Ovary (tissue), 3 donors: ENCODE measurements around the gene PHPT1.
"Not testable (repeated sequence)": the region's sequence is repeated elsewhere in the genome, so short reads cannot be mapped to it uniquely, and the experiment has no call there.

ENCODE experiments used
- EP300 ChIP-seq: sonication (generic); formaldehyde crosslinking; IDR thresholded peaks from one replicate; pipeline ENCODE4 v1.6.1; 2017; ENCODE audit warnings: antibody characterized with exemption
- TF ChIP-seq, protein P1 (sequence below), 3 donors: fragments of 450-650 bp in 2 of 3; fragments of 200-600 bp in 1 of 3; IDR thresholded peaks; one replicate each; pipeline versions ENCODE4 v1.5.1 to v1.8.0; 2016 to 2022; ENCODE audit warnings: antibody characterized with exemption in 3 of 3, mild to moderate bottlenecking in 1 of 3
- donor health status: DM: no; HTN: no; CAD: no.

DNA sequence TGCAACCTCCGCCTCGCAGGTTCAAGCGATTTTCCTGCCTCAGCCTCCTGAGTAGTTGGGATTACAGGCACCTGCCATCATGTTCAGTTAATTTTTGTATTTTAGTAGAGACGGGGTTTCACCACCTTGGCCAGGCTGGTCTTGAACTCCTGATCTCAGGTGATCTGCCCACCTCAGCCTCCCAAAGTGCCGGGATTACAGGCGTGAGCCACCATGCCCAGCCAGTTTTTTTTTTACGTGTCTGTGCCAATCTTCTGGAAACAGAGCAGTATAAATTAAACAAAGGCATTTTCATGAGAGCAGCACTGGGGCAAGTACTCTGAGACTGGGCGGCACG, 33.7 kb downstream of the PHPT1 start:
- TF ChIP-seq EP300 = not testable (repeated sequence)
- TF ChIP-seq, protein P1, sequence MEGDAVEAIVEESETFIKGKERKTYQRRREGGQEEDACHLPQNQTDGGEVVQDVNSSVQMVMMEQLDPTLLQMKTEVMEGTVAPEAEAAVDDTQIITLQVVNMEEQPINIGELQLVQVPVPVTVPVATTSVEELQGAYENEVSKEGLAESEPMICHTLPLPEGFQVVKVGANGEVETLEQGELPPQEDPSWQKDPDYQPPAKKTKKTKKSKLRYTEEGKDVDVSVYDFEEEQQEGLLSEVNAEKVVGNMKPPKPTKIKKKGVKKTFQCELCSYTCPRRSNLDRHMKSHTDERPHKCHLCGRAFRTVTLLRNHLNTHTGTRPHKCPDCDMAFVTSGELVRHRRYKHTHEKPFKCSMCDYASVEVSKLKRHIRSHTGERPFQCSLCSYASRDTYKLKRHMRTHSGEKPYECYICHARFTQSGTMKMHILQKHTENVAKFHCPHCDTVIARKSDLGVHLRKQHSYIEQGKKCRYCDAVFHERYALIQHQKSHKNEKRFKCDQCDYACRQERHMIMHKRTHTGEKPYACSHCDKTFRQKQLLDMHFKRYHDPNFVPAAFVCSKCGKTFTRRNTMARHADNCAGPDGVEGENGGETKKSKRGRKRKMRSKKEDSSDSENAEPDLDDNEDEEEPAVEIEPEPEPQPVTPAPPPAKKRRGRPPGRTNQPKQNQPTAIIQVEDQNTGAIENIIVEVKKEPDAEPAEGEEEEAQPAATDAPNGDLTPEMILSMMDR (IDR thresholded peaks at IDR 0.05) = not testable (repeated sequence)
